HCT116 (cell line): ENCODE data around the gene SLC35F1. TPM values are rescaled to one million over a fixed set of nuclear protein-coding genes. Genes with fewer than 3 reads are reported as not detected.

Experiments
- ATAC-seq: fragments of 200-7000 bp; cut with Tn5 transposase; 2 replicates; pipeline ENCODE4 v1.9.1; 2020; ENCODE audit warnings: mild to moderate bottlenecking, moderate library complexity
- BruUV-seq: library from RNA; stranded (reverse); fragments of 400-500 nt; replicated peaks from 2 replicates; lab custom pipeline; 2021; lab: Mats Ljungman, UMichigan
- CTCF ChIA-PET: fragments of 300-600 bp; sonication (Branson Sonifier 250); formaldehyde crosslinking; loops from one replicate; lab custom pipeline; 2021; ENCODE audit warnings: antibody characterized with exemption; lab: Charles Lee
- POLR2A ChIA-PET: fragments of 300-600, 350-600 bp; sonication (Branson Sonifier 250); formaldehyde crosslinking; loops from one replicate; lab custom pipeline; 2021; ENCODE audit warnings: antibody characterized with exemption; lab: Charles Lee
- RAD21 ChIA-PET, 2 experiments: fragments of 300-600 bp; sonication (Branson Sonifier 250); formaldehyde crosslinking; loops; one replicate each; lab custom pipeline; 2023; ENCODE audit warnings: low total read pairs in 2 of 2; ENCODE audit not compliant: uncharacterized antibody in 2 of 2, unreplicated experiment in 2 of 2, low non-redundant PET in 1 of 2; lab: Charles Lee
- DNase-seq: peaks from one replicate; pipeline ENCODE4 v3.0.0-alpha.2; 2010; ENCODE audit warnings: low read depth, low spot score
- H2AFZ ChIP-seq: fragments of 200-600 bp; shearing (Covaris generic), sonication (generic); 2 replicates; pipeline ENCODE4 v1.6.1; 2017; ENCODE audit warnings: low read depth, mixed run types, mixed read lengths, antibody characterized with exemption, low read length; ENCODE audit not compliant: poor library complexity, severe bottlenecking
- H3K27ac ChIP-seq: 2 replicates; pipeline ENCODE4 v1.5.1; 2012; ENCODE audit warnings: low read depth, low read length
- H3K27me3 ChIP-seq: fragments of 200-600 bp; sonication (generic); 2 replicates; pipeline ENCODE4 v1.6.1; 2016; ENCODE audit warnings: mixed run types, low read length, mixed read lengths; ENCODE audit not compliant: insufficient read depth
- H3K36me3 ChIP-seq, 2 experiments: fragments of 200-500 bp in 1 of 2; fragments of 200-600 bp in 1 of 2; sonication (Bioruptor generic) in 1 of 2; sonication (generic) in 1 of 2; 2 replicates each; pipeline versions ENCODE4 v1.5.1 to v1.6.1; 2014 to 2016; ENCODE audit warnings: low read length in 2 of 2, inconsistent platforms in 1 of 2, mixed read lengths in 1 of 2, mixed run types in 1 of 2; ENCODE audit not compliant: insufficient read depth in 2 of 2, control insufficient read depth in 1 of 2
- H3K4me1 ChIP-seq, 2 experiments: fragments of 200-600 bp in 1 of 2; sonication (generic) in 1 of 2; 2 replicates each; pipeline versions ENCODE4 v1.5.1 to v1.6.1; 2012 to 2017; ENCODE audit warnings: low read length in 2 of 2, inconsistent platforms in 1 of 2, mild to moderate bottlenecking in 1 of 2, mixed read lengths in 1 of 2, mixed run types in 1 of 2, moderate library complexity in 1 of 2; ENCODE audit not compliant: insufficient read depth in 2 of 2, control insufficient read depth in 1 of 2
- H3K4me2 ChIP-seq: fragments of 200-600 bp; sonication (generic); 2 replicates; pipeline ENCODE4 v1.6.1; 2017; ENCODE audit warnings: mixed run types, low read length, mixed read lengths
- H3K4me3 ChIP-seq, 2 experiments: fragments of 200-600 bp in 1 of 2; sonication (generic) in 1 of 2; replicated peaks in 1 of 2; 2 replicates each; pipeline ENCODE4 v1.5.1; 2011 to 2016; ENCODE audit warnings: low read length in 2 of 2, control low read depth in 1 of 2, low read depth in 1 of 2, mild to moderate bottlenecking in 1 of 2, mixed read lengths in 1 of 2, mixed run types in 1 of 2
- H3K79me2 ChIP-seq: fragments of 200-600 bp; sonication (generic); 2 replicates; pipeline ENCODE4 v1.6.1; 2017; ENCODE audit warnings: mild to moderate bottlenecking, mixed run types, low read length, moderate library complexity, mixed read lengths; ENCODE audit not compliant: insufficient read depth
- H3K9ac ChIP-seq: fragments of 200-600 bp; sonication (generic); 2 replicates; pipeline ENCODE4 v1.6.1; 2016; ENCODE audit warnings: low read length, mixed read lengths
- H3K9me2 ChIP-seq: fragments of 200-600 bp; sonication (generic), shearing (Covaris generic); 2 replicates; pipeline ENCODE4 v1.6.1; 2017; ENCODE audit warnings: mixed run types, mild to moderate bottlenecking, moderate library complexity; ENCODE audit not compliant: insufficient read depth
- H3K9me3 ChIP-seq, 2 experiments: fragments of 200-500 bp in 1 of 2; fragments of 200-600 bp in 1 of 2; sonication (Bioruptor generic) in 1 of 2; sonication (generic) in 1 of 2; 2 replicates each; pipeline ENCODE4 v1.6.1; 2014 to 2017; ENCODE audit warnings: low read length in 2 of 2, mixed read lengths in 2 of 2, inconsistent platforms in 1 of 2, low read depth in 1 of 2, mild to moderate bottlenecking in 1 of 2, mixed run types in 1 of 2, moderate library complexity in 1 of 2; ENCODE audit not compliant: control insufficient read depth in 1 of 2, insufficient read depth in 1 of 2
- H4K20me1 ChIP-seq: fragments of 200-600 bp; sonication (generic), shearing (Covaris generic); 2 replicates; pipeline ENCODE4 v1.6.1; 2017; ENCODE audit warnings: mixed run types, mild to moderate bottlenecking, moderate library complexity; ENCODE audit not compliant: insufficient read depth
- ATF3 ChIP-seq: IDR thresholded peaks from 2 replicates; pipeline ENCODE4 v1.6.1; 2012
- CEBPB ChIP-seq: IDR thresholded peaks from 2 replicates; pipeline ENCODE4 v1.6.1; 2012; ENCODE audit warnings: low read depth
- CTCF ChIP-seq, 3 experiments: fragments of 200-600 bp in 1 of 3; sonication (generic) in 1 of 3; IDR thresholded peaks in 2 of 3; conservative IDR thresholded peaks in 1 of 3; 2 replicates each; pipeline ENCODE4 v1.5.1; 2012 to 2017; ENCODE audit warnings: low read depth in 2 of 3, low read length in 2 of 3, antibody characterized with exemption in 1 of 3, borderline replicate concordance in 1 of 3, control low read depth in 1 of 3, mild to moderate bottlenecking in 1 of 3, mixed read lengths in 1 of 3, mixed run types in 1 of 3, moderate library complexity in 1 of 3; ENCODE audit not compliant: insufficient read depth in 1 of 3
- EZH2phosphoT487 ChIP-seq: fragments of 200-600 bp; IDR thresholded peaks from 2 replicates; pipeline ENCODE4 v1.6.1; 2018; ENCODE audit warnings: antibody characterized with exemption, borderline replicate concordance
- JUND ChIP-seq: IDR thresholded peaks from 2 replicates; pipeline ENCODE4 v1.6.1; 2012
- MAX ChIP-seq: IDR thresholded peaks from 2 replicates; pipeline ENCODE4 v1.6.1; 2012
- POLR2A ChIP-seq: IDR thresholded peaks from 2 replicates; pipeline ENCODE4 v1.7.0; 2011; ENCODE audit warnings: borderline replicate concordance; ENCODE audit not compliant: insufficient read depth, insufficient read length; ENCODE audit errors: extremely low read depth
- RAD21 ChIP-seq: IDR thresholded peaks from 2 replicates; pipeline ENCODE4 v1.6.1; 2012; ENCODE audit warnings: low read depth, mild to moderate bottlenecking
- SP1 ChIP-seq: IDR thresholded peaks from 2 replicates; pipeline ENCODE4 v1.6.1; 2012; ENCODE audit warnings: low read depth
- TCF7L2 ChIP-seq: IDR thresholded peaks from 2 replicates; pipeline ENCODE4 v1.7.0; 2011; ENCODE audit warnings: borderline replicate concordance, inconsistent platforms; ENCODE audit not compliant: insufficient read depth, insufficient read length; ENCODE audit errors: extremely low read depth
- intact Hi-C: fragments of 100-400 bp; cut with micrococcal nuclease; formaldehyde crosslinking; loops from 2 replicates; pipeline ENCODE4 v1.10.0; 2022
- total RNA-seq: library from RNA; stranded (reverse); gene quantifications from one replicate; pipeline ENCODE4 v1.2.1, GENCODE V29; 2021; ENCODE audit not compliant: unreplicated experiment

Gene SLC35F1
- total RNA-seq, 1 experiment from 2014 or later, result 0.07 TPM

GRCh38 chr6:118284736-118285360 is 377.8 kb downstream of the SLC35F1 start:
- H2AFZ ChIP-seq, result no peak overlapping the region
- intact Hi-C loops, result loop anchor here (1.0 to 10.0 kb wide), 8 partner anchors 224 to 827 kb away; no protein-coding TSS in a partner anchor
- H3K36me3 ChIP-seq, result no peaks in the 10 kb centered on the region
- no peaks in the 10 kb centered on the region for H3K79me2 ChIP-seq
- no peak for DNase-seq
- no peaks in the 10 kb centered on the region for H3K9me2 ChIP-seq
- no peak overlapping the region for H3K27ac ChIP-seq
- ChIA-PET POLR2A (interaction anchor here (0.6 kb wide), 1 partner anchor 75 kb away, joined by 3 read pairs; no protein-coding TSS in a partner anchor), CTCF (interaction anchor here (0.9 to 2.8 kb wide), 6 partner anchors 225 to 444 kb away, joined by 3 to 9 read pairs (median 3); no protein-coding TSS in a partner anchor), RAD21 (interaction anchor here (0.6 to 0.9 kb wide), 2 partner anchors 493 to 512 kb away, joined by 3 to 7 read pairs; no protein-coding TSS in a partner anchor)
- no TSS peak for BruUV-seq
- no peaks in the 10 kb centered on the region for H3K27me3 ChIP-seq
- H3K9ac ChIP-seq, result no peak overlapping the region
- no peak for ATAC-seq
- no peaks in the 10 kb centered on the region for H3K4me1 ChIP-seq
- no peak overlapping the region for H3K4me3 ChIP-seq
- H3K4me2 ChIP-seq, result no peak overlapping the region
- H3K9me3 ChIP-seq, result no peaks in the 10 kb centered on the region
- TF ChIP-seq RAD21 (peak; percentile 70), CEBPB (no peak), SP1 (no peak), POLR2A (no peak), TCF7L2 (no peak), CTCF (IDR thresholded peaks at IDR 0.05 in 2 of 3, conservative IDR thresholded peaks at IDR 0.05 in 1 of 3; ENCODE audit: borderline replicate concordance in 1 of 3, insufficient read depth in 1 of 3, low read depth in 2 of 3, low read length in 2 of 3) (peak; percentile 31 to 61 (median 45); a peak in 4 of 6 replicates), MAX (no peak), EZH2phosphoT487 (no peak), JUND (no peak), ATF3 (no peak)
- H4K20me1 ChIP-seq, result no peaks in the 10 kb centered on the region
